Natural killer cell (primary cell): ENCODE data around the gene PRKD2. TPM values are rescaled to one million over a fixed set of nuclear protein-coding genes. Genes with fewer than 3 reads are reported as not detected.

Experiments
- ATAC-seq, 3 donors: fragments of 150-1000 bp in 2 of 3; fragments of 200-7000 bp in 1 of 3; cut with Tn5 transposase; 1 replicate in 1 of 3; 2 replicates in 2 of 3; pipeline ENCODE4 v1.10.0; 2021; ENCODE audit warnings: mild to moderate bottlenecking in 2 of 3, moderate library complexity in 2 of 3
- DNase-seq, 2 donors: peaks; one replicate each; pipeline versions ENCODE4 v3.0.0 to v3.0.0-alpha.2; 2013 to 2021; ENCODE audit warnings: mixed read lengths in 1 of 2
- H3K27ac ChIP-seq: one replicate; pipeline ENCODE4 v1.5.1; 2013; ENCODE audit warnings: mild to moderate bottlenecking, low read length
- H3K27me3 ChIP-seq: one replicate; pipeline ENCODE4 v1.6.1; 2013; ENCODE audit warnings: low read length; ENCODE audit not compliant: control insufficient read depth, insufficient read depth
- H3K36me3 ChIP-seq: one replicate; pipeline ENCODE4 v1.6.1; 2013; ENCODE audit warnings: low read length; ENCODE audit not compliant: control insufficient read depth, insufficient read depth
- H3K4me1 ChIP-seq: one replicate; pipeline ENCODE4 v1.6.1; 2013; ENCODE audit warnings: low read length; ENCODE audit not compliant: control insufficient read depth, insufficient read depth
- H3K4me3 ChIP-seq: one replicate; pipeline ENCODE4 v1.5.1; 2013; ENCODE audit warnings: low read length
- H3K9me3 ChIP-seq: one replicate; pipeline ENCODE4 v1.6.1; 2013; ENCODE audit warnings: low read length; ENCODE audit not compliant: control insufficient read depth, insufficient read depth
- H3K27ac Mint-ChIP-seq, 2 donors: one replicate each; pipeline ENCODE4 v1.8.0; 2022; ENCODE audit warnings: mild to moderate bottlenecking in 2 of 2, mixed read lengths in 2 of 2, moderate library complexity in 1 of 2
- H3K27me3 Mint-ChIP-seq, 2 donors: one replicate each; pipeline ENCODE4 v1.8.0; 2022; ENCODE audit warnings: low read depth in 2 of 2, mixed read lengths in 2 of 2
- H3K36me3 Mint-ChIP-seq: one replicate; pipeline ENCODE4 v1.8.0; 2022; ENCODE audit warnings: mixed read lengths
- H3K4me1 Mint-ChIP-seq, 2 donors: one replicate each; pipeline ENCODE4 v1.8.0; 2022; ENCODE audit warnings: mixed read lengths in 2 of 2
- H3K4me3 Mint-ChIP-seq: one replicate; pipeline ENCODE4 v1.8.0; 2022; ENCODE audit warnings: mild to moderate bottlenecking, moderate library complexity, mixed read lengths
- H3K9me3 Mint-ChIP-seq, 2 donors: one replicate each; pipeline ENCODE4 v1.8.0; 2022; ENCODE audit warnings: mixed read lengths in 2 of 2
- WGBS: methylation state at CpG from one replicate; pipeline ENCODE4 v1.1.7; 2013; ENCODE audit warnings: missing lambda C conversion rate; ENCODE audit not compliant: insufficient coverage; 5-methylcytosine and 5-hydroxymethylcytosine counted together
- intact Hi-C: fragments of 100-400 bp; cut with micrococcal nuclease; formaldehyde crosslinking; loops from one replicate; pipeline ENCODE4 v1.14.2; 2022
- total RNA-seq, 4 donors: library from RNA; stranded (reverse); fragments of 120-200 nt in 1 of 4; gene quantifications; one replicate each; pipeline versions ENCODE4 v1.2.3 to v1.2.4, GENCODE V29; 2013 to 2022
- TF ChIP-seq, protein P1 (sequence below): fragments of 200-600 bp; IDR thresholded peaks from one replicate; pipeline ENCODE4 v1.8.0; 2022; ENCODE audit warnings: antibody characterized with exemption

PRKD2 gene
- total RNA-seq, 3 donors from 2014 or later (not counting 1 experiment from before 2014, with no cell fraction given): 179 to 216 (median 203) TPM

GRCh38 chr19:46732172-46732938 lies 15.4 kb upstream of the PRKD2 start:
- Histone ChIP-seq H3K9me3 (no peaks in the 10 kb centered on the region), H3K36me3 (peaks cover 60% of the 10 kb centered on the region), H3K4me1 (peaks cover 32% of the 10 kb centered on the region), H3K4me3 (no peak overlapping the region), H3K27ac (no peak overlapping the region), H3K27me3 (no peaks in the 10 kb centered on the region)
- no peaks in the 10 kb centered on the region for H3K27me3 Mint-ChIP-seq
- TF ChIP-seq, protein P1, sequence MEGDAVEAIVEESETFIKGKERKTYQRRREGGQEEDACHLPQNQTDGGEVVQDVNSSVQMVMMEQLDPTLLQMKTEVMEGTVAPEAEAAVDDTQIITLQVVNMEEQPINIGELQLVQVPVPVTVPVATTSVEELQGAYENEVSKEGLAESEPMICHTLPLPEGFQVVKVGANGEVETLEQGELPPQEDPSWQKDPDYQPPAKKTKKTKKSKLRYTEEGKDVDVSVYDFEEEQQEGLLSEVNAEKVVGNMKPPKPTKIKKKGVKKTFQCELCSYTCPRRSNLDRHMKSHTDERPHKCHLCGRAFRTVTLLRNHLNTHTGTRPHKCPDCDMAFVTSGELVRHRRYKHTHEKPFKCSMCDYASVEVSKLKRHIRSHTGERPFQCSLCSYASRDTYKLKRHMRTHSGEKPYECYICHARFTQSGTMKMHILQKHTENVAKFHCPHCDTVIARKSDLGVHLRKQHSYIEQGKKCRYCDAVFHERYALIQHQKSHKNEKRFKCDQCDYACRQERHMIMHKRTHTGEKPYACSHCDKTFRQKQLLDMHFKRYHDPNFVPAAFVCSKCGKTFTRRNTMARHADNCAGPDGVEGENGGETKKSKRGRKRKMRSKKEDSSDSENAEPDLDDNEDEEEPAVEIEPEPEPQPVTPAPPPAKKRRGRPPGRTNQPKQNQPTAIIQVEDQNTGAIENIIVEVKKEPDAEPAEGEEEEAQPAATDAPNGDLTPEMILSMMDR: no peak
- H3K4me3 Mint-ChIP-seq: no peak overlapping the region
- no peaks in the 10 kb centered on the region for H3K9me3 Mint-ChIP-seq
- intact Hi-C loops: no loop called here
- H3K4me1 Mint-ChIP-seq: peaks cover 12 to 29% of the 10 kb centered on the region in 2 donors
- 92% methylated on average over 28 of the region's 28 CpGs for WGBS
- H3K27ac Mint-ChIP-seq: peak overlapping the region; percentile 43 to 73
- no peaks in the 10 kb centered on the region for H3K36me3 Mint-ChIP-seq
- no peak for DNase-seq
- no peak for ATAC-seq

DNA sequence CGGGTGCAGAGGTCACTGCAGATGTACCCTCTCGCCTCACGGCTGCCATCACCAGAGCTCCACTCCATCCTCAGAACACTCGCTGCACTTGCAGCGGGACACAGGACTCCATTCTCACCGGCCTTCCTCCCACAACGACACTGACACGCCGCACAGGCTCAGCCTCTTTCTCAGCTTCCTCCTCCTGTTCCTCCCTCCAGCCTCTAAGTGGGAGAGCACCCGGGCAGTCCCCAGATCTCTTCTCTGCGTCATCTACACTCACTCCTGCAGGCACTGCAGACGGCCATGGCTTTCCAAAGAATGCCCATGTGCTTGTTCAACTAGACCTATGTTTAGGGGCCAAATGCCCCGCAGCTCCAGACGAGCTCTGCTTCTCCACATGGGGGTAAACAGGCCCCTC lies 14.7 kb upstream of the PRKD2 start:
- 60% methylated on average over 14 of the region's 14 CpGs for WGBS
- Mint-ChIP-seq H3K27ac (peak overlapping the region; percentile 43 to 73), H3K4me3 (no peak overlapping the region), H3K36me3 (no peaks in the 10 kb centered on the region), H3K9me3 (no peaks in the 10 kb centered on the region), H3K4me1 (peaks cover 12 to 29% of the 10 kb centered on the region in 2 donors), H3K27me3 (no peaks in the 10 kb centered on the region)
- Histone ChIP-seq H3K27me3 (no peaks in the 10 kb centered on the region), H3K4me1 (peaks cover 32% of the 10 kb centered on the region), H3K4me3 (no peak overlapping the region), H3K27ac (no peak overlapping the region), H3K9me3 (no peaks in the 10 kb centered on the region), H3K36me3 (peaks cover 60% of the 10 kb centered on the region)
- intact Hi-C loops: no loop called here
- DNase-seq (no peak), ATAC-seq (peak in 1 of 3 donors; percentile 35)
- TF ChIP-seq, protein P1: no peak

- H3K27me3 Mint-ChIP-seq: no peaks in the 10 kb centered on the region
- H3K4me1 ChIP-seq: peaks cover 32% of the 10 kb centered on the region
- TF ChIP-seq, protein P1: no peak
- intact Hi-C loops: no loop called here
- H3K4me3 Mint-ChIP-seq: no peak overlapping the region
- peaks cover 12 to 33% of the 10 kb centered on the region in 2 donors for H3K4me1 Mint-ChIP-seq
- no peaks in the 10 kb centered on the region for H3K9me3 Mint-ChIP-seq
- no peak overlapping the region for H3K4me3 ChIP-seq
- H3K36me3 Mint-ChIP-seq: no peaks in the 10 kb centered on the region
- peak overlapping the region; percentile 36 to 73 for H3K27ac Mint-ChIP-seq
- 49% methylated on average over 14 of the region's 14 CpGs for WGBS
- no peak overlapping the region for H3K27ac ChIP-seq
- ATAC-seq (peak in 1 of 3 donors; percentile 48), DNase-seq (no peak)
- H3K27me3 ChIP-seq: no peaks in the 10 kb centered on the region
- H3K9me3 ChIP-seq: no peaks in the 10 kb centered on the region
- peaks cover 64% of the 10 kb centered on the region for H3K36me3 ChIP-seq
Observed at GRCh38 chr19:46731007-46731501, 14.1 kb upstream of the PRKD2 start.
